A549 (cell line): ENCODE data around the gene GPR183.

Experiments
- BHLHE40 ChIP-seq: IDR thresholded peaks from 2 replicates; pipeline ENCODE4 v1.6.1; 2012; ENCODE audit warnings: low read depth, low read length, inconsistent platforms
- CBX2 ChIP-seq: fragments of 200-600 bp; sonication (generic); IDR thresholded peaks from 2 replicates; pipeline ENCODE4 v1.6.1; 2016; ENCODE audit warnings: low read depth, mild to moderate bottlenecking, borderline replicate concordance
- CEBPB ChIP-seq, 2 experiments: fragments of >200 bp in 1 of 2; sonication (Bioruptor Twin) in 1 of 2; formaldehyde crosslinking in 1 of 2; IDR thresholded peaks; 2 replicates each; pipeline ENCODE4 v1.6.1; 2012 to 2016
- EP300 ChIP-seq, 2 experiments: fragments of >200 bp; sonication (Bioruptor Twin); formaldehyde crosslinking; IDR thresholded peaks; 2 replicates in 1 of 2; 3 replicates in 1 of 2; pipeline ENCODE4 v1.6.1; 2016 to 2017
- MAZ ChIP-seq: fragments of 150-350 bp; IDR thresholded peaks from 2 replicates; pipeline ENCODE4 v1.6.1; 2014; ENCODE audit warnings: antibody characterized with exemption, low read depth, low read length, borderline replicate concordance
- RCOR1 ChIP-seq: fragments of 150-350 bp; IDR thresholded peaks from 2 replicates; pipeline ENCODE4 v1.6.1; 2014; ENCODE audit warnings: antibody characterized with exemption, low read length, low read depth
- SREBF2 ChIP-seq: fragments of 450-650 bp; IDR thresholded peaks from 2 replicates; pipeline ENCODE4 v1.6.1; 2014; ENCODE audit warnings: mild to moderate bottlenecking, moderate library complexity
- TF ChIP-seq, protein P1 (sequence below): fragments of >200 bp; sonication (Bioruptor Twin); formaldehyde crosslinking; IDR thresholded peaks from 3 replicates; pipeline ENCODE4 v1.5.1; 2016
- TF ChIP-seq, protein P2 (sequence below): IDR thresholded peaks from 2 replicates; pipeline ENCODE4 v1.6.1; 2012
- TF ChIP-seq, protein P3 (sequence below): IDR thresholded peaks from 2 replicates; pipeline ENCODE4 v1.6.1; 2012
- TF ChIP-seq, protein P4 (sequence below): fragments of 200-600 bp; sonication (generic); IDR thresholded peaks from 2 replicates; pipeline ENCODE4 v1.6.1; 2016; ENCODE audit warnings: antibody characterized with exemption, mild to moderate bottlenecking, moderate library complexity

DNA sequence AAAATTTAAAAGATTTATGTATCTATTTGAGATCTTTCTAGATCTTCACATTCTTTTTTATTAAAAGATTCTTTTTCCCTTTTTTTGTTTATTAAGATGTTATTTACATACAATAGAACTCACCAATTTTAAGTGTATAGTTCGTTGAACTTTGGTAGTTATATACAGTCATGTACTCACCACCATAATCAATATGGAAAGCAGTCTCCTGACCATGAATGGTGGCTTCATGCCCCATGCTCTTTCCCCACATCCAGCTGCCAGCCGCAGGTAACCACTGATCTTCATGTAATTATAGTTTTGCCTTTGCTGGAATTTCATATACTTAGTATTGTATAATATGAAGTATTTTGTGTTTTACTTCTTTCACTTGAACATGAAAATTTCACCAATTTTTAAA, 20.6 kb upstream of the GPR183 start:
- TF ChIP-seq EP300 (IDR thresholded peaks at IDR 0.05) (no peak), CEBPB (IDR thresholded peaks at IDR 0.05) (no peak), CBX2 (no peak), RCOR1 (no peak), MAZ (no peak), SREBF2 (no peak), BHLHE40 (no peak)
- TF ChIP-seq, protein P1, sequence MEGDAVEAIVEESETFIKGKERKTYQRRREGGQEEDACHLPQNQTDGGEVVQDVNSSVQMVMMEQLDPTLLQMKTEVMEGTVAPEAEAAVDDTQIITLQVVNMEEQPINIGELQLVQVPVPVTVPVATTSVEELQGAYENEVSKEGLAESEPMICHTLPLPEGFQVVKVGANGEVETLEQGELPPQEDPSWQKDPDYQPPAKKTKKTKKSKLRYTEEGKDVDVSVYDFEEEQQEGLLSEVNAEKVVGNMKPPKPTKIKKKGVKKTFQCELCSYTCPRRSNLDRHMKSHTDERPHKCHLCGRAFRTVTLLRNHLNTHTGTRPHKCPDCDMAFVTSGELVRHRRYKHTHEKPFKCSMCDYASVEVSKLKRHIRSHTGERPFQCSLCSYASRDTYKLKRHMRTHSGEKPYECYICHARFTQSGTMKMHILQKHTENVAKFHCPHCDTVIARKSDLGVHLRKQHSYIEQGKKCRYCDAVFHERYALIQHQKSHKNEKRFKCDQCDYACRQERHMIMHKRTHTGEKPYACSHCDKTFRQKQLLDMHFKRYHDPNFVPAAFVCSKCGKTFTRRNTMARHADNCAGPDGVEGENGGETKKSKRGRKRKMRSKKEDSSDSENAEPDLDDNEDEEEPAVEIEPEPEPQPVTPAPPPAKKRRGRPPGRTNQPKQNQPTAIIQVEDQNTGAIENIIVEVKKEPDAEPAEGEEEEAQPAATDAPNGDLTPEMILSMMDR = no peak
- TF ChIP-seq, protein P2, sequence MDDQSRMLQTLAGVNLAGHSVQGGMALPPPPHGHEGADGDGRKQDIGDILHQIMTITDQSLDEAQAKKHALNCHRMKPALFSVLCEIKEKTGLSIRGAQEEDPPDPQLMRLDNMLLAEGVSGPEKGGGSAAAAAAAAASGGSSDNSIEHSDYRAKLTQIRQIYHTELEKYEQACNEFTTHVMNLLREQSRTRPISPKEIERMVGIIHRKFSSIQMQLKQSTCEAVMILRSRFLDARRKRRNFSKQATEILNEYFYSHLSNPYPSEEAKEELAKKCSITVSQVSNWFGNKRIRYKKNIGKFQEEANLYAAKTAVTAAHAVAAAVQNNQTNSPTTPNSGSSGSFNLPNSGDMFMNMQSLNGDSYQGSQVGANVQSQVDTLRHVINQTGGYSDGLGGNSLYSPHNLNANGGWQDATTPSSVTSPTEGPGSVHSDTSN = no peak
- TF ChIP-seq, protein P3, sequence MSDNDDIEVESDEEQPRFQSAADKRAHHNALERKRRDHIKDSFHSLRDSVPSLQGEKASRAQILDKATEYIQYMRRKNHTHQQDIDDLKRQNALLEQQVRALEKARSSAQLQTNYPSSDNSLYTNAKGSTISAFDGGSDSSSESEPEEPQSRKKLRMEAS = no peak
- TF ChIP-seq, protein P4, sequence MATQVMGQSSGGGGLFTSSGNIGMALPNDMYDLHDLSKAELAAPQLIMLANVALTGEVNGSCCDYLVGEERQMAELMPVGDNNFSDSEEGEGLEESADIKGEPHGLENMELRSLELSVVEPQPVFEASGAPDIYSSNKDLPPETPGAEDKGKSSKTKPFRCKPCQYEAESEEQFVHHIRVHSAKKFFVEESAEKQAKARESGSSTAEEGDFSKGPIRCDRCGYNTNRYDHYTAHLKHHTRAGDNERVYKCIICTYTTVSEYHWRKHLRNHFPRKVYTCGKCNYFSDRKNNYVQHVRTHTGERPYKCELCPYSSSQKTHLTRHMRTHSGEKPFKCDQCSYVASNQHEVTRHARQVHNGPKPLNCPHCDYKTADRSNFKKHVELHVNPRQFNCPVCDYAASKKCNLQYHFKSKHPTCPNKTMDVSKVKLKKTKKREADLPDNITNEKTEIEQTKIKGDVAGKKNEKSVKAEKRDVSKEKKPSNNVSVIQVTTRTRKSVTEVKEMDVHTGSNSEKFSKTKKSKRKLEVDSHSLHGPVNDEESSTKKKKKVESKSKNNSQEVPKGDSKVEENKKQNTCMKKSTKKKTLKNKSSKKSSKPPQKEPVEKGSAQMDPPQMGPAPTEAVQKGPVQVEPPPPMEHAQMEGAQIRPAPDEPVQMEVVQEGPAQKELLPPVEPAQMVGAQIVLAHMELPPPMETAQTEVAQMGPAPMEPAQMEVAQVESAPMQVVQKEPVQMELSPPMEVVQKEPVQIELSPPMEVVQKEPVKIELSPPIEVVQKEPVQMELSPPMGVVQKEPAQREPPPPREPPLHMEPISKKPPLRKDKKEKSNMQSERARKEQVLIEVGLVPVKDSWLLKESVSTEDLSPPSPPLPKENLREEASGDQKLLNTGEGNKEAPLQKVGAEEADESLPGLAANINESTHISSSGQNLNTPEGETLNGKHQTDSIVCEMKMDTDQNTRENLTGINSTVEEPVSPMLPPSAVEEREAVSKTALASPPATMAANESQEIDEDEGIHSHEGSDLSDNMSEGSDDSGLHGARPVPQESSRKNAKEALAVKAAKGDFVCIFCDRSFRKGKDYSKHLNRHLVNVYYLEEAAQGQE = no peak
